Right lobe of liver (tissue), 4 donors: ENCODE measurements around the gene MYO9A.

ENCODE experiments used
- POLR2A ChIP-seq: fragments of 450-650 bp; IDR thresholded peaks from one replicate; pipeline ENCODE4 v1.6.1; 2017; ENCODE audit warnings: antibody characterized with exemption, mild to moderate bottlenecking
- TF ChIP-seq, protein P1 (sequence below), 4 donors: fragments of 200-600 bp in 3 of 4; fragments of 450-650 bp in 1 of 4; IDR thresholded peaks; one replicate each; pipeline versions ENCODE4 v1.5.1 to v1.8.0; 2016 to 2022; ENCODE audit warnings: antibody characterized with exemption in 4 of 4, mild to moderate bottlenecking in 2 of 4
- donor health status: DM: no; HTN: no; CAD: no.
- donor health status: DM: no; HTN: no; CAD: no.
- donor health status: DM: no; HTN: yes; CAD: no.

- TF ChIP-seq, protein P1, sequence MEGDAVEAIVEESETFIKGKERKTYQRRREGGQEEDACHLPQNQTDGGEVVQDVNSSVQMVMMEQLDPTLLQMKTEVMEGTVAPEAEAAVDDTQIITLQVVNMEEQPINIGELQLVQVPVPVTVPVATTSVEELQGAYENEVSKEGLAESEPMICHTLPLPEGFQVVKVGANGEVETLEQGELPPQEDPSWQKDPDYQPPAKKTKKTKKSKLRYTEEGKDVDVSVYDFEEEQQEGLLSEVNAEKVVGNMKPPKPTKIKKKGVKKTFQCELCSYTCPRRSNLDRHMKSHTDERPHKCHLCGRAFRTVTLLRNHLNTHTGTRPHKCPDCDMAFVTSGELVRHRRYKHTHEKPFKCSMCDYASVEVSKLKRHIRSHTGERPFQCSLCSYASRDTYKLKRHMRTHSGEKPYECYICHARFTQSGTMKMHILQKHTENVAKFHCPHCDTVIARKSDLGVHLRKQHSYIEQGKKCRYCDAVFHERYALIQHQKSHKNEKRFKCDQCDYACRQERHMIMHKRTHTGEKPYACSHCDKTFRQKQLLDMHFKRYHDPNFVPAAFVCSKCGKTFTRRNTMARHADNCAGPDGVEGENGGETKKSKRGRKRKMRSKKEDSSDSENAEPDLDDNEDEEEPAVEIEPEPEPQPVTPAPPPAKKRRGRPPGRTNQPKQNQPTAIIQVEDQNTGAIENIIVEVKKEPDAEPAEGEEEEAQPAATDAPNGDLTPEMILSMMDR (IDR thresholded peaks at IDR 0.05): peak in 2 of 4 donors; percentile 18 to 23
- no peak for TF ChIP-seq POLR2A
Observed at GRCh38 chr15:71784719-71785118, 333.2 kb downstream of the MYO9A start.
